ENCODE data around the gene PGBD5.

The PGBD5 gene

DNA sequence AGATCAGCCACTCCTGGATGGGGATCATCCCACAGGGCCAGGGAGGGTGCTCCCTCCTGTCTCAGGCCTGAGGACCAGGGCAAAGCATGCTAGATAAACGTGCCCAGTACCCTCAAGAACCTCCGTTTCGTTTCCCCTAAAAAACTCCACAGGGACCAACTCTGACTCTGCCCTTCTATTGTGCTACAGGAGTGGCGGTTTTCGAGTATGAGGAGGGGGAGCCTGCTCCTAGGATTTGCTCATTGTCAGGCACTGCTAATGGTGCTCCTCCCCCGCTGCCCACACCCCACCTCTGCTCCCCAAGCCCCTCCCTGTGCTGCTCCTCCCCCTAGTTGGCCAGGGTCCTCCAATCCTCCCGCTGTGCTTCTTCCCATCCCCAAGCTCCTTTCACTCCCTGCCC, 32.0 kb downstream of the PGBD5 start:
- DNase-seq: no peak

DNA sequence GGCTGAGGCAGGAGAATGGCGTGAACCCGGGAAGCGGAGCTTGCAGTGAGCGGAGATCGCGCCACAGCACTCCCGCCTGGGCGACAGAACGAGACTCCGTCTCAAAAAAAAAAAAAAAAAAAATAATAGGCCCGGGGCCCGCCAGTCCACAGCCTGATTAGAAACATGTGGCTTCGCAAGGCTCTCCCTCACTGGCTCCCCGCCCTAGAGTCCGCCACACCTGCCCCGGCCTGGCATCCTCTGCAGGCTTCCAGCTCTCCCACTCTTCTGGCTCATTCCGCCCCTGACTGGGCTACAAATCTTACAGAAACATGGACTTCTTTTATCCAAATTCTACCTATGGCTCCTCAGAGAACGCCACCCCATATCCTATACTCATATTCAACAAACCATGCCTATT, 32.4 kb downstream of the PGBD5 start:
- no peak for DNase-seq

DNA sequence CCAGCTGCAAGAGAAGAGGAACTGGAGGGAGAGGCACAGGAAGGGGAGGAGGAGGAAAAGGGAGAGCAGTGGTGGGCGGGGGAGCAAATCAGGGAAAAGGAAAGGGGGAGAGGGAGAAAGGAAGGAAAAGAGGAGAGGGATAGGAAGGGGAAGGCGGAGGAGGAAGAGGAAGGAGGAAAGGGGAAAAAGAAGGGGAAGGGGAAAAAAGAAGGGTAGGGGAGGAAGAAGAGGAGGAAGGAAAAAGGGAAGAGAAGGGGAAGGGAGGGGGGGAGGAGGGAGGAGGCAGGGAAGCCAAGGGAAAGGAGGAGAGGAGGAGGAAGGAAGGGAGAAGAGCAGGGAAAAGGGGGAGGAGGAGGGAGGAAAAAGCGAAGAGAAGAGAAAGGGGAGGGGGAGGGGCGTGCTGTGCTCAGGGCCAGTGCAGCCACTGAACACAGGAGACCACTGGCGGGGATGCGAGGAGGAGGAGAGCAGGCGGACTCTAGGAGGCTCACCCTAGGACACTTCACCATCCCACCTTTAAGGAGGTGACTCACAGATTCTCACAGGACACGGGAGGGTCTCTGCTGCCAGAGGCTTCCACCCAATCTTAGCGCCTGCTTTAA, 33.1 kb downstream of the PGBD5 start:
- no peak for DNase-seq

DNA sequence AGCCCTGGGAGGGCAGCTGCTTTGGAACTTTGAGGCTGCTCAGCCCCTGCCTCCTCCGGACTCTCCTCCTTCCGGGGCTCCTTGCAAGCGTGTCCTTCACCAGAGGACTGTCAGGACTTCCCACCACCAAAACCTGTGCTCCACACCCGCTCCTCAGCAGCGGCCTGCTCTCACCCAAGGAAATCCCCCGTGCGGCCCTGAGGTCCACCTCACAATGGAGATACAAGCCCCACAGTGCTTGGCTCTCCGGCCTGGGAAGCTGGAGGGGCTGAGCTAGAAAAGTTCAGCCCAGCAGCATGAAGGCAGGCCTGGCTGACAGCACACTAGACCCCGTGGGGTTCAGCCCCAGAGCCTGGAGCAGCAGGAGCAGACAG, 33.6 kb downstream of the PGBD5 start:
- no peak for DNase-seq

DNA sequence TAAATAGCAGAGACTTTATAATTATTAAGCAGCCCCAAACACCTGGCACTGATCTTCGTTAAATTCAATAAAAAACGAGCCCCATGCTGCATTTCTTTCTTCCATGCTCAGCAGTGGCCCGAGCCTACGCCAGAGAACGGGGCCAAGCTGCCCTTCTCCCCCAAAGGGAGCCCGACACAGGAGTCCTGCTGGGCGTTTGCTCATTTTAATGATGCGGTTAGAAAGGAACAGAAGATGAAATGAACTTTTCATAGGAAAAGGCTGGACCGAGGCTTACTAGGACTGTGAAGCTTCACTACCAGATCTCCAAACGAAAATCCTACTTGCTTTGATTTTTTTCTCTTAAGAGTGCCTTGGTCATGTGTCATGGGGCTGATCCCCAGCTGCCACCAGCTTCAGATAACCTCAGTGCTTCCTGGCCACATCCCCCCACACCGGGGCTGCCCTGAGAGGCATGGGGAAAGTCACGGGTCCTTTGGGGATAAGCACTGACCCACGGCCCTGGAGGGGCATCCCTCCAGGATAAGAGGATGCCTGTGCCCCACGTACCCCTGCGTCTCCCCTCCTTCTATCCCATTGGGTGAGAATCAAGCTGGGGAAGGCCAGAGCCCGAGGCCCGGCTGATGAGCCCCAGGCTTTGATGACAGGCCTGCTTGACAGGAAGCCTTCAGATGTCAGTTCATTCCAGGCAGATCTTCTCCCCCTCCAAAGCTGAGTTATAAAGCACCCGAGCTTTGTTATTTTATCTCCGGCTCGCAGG, 34.2 kb downstream of the PGBD5 start:
- DNase-seq: peak in 1 of 2 experiments; percentile 57

DNA sequence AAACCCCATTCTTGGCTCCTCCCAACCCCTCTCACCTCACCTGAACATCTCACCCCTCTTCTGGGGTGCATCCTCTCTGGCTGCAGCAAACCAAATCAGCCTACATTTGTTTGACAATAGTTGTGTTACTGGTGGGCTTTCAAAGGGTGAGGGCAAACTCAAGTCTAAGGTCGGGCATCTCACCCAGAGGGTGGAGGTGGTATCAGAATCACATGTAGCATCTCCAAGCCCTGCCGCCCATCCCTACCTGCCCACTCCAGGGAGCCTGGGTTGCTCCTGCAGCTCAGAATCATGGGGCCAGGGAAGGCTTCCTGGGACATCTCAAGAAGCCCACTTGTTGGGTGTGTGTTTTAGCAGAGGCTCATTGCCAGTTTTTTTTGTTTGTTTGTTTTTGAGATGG, 35.8 kb downstream of the PGBD5 start:
- no peak for DNase-seq

DNA sequence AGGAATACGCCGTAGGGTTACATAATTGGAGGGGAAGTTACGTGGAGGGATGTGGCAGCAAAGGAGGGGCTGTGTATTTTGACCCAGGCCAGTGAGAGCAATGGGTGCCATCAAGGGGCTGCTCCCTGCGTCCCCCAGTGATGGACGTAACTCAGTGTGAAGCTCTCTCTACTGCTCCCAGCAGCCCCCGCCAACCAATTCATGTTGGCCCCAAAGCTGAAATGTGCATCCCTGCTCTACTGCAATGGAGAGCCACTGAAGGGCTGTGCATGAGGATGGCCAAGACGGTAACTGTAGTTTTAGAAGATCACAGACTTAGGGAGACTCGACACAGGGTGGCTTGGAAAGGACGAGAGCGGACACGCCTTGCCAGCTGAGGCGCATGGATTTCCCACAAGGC, 38.3 kb downstream of the PGBD5 start:
- no peak for DNase-seq

DNA sequence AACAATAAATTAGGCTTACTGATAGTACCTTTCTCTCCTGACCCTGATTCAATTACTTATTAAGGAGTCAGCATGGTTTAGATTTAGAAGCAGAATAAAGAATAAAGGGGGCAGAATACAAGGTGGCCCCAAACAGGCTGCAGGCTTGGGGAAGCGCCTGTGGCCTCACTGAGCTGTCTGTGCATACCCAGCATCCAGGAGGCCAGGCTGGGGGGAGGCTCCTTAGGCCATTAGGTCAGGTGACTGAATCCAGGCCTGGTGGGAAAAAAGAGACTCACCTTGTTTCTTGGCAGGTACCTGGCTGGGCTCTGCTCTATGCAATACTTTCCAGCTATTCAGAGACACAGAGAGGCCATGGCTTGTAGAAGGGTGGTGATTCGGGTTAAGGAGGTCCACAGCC, 38.8 kb downstream of the PGBD5 start:
- DNase-seq: no peak

DNA sequence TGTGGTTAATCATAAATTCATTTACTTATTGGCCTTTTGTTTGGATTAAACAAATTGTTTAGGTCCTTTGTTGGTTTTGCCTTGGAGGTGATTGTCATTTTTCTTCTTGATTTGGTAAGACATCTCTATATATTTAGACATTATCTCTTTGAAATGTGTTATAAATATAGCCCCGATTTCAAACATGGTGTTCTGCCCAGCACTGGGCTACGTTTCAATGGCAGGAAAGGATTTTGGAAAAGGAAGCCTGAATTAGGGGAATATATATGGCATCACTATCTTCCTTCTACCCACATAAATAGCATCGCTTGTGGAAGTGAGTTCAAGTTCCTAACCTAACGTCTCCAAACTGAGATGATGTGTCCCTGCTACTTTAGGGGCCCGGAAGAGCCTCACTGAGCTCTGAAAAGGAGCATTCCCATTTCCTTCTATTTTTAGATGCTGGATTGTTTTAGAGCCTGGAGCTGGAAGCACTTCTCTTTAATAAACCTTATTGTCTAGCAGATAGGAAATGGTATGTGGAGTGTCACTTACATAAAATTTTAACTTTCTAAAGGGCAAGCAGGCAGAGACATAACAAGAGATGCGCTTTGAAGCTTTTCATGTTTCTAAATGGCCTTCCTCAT, 39.4 kb downstream of the PGBD5 start:
- no peak for DNase-seq

DNA sequence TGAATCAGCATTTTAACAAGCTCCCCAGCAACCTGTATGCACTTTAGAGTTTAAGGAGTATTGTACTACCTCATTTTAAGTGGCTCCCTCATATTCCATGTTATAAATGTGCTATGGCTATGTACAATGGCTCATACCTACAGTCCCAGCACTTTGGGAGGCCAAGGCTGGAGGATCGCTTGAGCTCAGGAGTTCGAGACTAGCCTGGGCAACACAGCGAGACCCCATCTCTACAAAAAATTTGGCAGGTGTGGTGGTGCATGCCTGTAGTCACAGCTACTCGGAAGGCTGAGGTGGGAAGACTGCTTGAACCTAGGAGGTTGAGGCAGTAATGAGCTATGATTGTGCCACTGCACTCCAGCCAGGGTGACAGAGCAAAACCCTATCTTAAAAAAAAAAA, 40.2 kb downstream of the PGBD5 start:
- no peak for DNase-seq

DNA sequence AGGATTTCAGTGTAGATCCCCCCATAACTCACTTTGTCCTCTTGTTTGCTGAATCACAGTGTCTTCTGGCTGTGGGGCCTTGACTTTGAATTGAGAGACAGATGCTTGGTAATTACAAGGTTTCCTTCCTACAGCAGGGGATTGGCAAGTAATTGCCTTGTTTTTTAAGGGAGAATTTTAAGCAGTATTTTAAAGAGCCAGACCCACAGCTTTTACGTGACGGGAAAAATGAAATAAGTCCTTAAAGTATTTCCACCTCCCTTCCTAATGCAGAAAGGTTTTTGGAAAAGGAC, 41.0 kb downstream of the PGBD5 start:
- peak; percentile 28 to 29 for DNase-seq

DNA sequence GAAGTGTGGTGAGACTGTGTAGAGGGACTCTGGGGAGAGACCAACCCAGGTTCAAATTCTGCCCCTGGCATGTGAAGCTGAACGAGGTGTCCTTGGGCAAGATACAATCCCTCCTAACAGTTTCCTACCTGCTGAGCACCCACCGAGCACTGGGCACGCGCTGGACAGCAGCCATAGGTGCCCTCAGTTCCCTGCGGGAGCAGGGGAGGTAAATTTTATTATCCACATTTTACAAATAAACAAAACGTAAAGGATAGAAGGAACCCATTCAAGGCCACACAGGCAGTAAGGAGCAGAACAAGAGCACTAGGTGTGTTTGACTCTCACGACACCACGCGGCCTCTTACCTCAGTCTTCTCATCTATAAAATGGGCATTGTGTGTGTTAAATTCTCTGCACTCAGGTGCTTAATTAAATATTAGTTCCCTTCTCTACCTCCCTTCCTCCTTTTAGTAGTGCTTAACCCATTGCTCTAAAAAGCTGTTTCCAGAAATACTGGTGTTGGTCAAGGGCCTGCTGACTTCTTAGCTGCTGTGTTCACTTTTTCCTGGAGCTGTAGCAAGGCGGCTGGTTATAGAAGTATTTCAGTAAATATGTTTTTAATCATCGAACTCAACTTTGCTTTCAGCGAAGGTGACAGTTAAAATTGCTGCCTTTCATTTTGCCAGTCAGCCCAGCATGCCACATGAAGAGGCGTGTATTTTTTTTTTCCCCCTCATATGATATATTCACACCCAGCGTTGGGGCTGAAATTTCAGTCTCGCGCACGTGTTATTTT, 41.6 kb downstream of the PGBD5 start:
- DNase-seq: no peak

DNA sequence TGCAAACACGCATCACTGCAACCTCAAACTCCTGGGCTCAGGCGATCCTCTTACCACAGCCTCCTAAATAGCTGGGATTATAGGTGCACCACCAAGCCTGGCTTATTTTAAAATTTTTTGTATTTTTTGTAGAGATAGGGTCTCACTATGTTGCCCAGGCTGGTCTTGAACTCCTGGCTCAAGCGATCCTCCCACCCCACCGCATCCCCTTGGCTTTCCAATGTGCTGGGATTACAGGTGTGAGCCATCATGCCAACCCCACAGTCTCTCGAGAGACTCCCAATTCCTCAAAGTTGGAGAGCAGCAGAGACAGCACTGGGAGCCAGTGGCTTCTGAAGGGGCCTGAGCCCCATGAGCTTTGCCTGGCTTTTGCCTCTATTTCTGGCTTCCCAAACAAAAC, 42.7 kb downstream of the PGBD5 start:
- no peak for DNase-seq

DNA sequence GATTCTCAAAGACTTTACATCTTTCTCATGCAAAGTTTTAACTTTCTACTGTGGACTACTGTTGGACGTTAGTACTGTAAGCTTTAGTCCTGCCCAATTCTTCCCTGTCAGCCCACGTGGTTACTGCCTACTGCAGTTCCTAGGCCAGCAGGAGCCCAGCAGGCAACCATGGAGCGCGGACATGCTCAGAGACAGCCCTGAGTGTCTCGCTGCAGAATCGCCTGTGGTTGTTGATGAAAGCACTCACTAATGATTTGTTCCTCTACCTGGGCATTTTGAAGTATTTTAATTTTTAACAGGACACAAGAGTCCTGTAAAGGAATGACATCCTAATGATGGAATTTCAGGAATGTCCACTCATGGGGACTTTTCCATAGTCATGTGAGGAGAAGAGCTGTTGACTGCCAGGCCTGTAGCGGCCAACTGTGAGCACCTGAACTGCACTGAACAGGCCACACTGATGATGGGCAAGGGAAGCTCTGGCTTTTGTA, 44.1 kb downstream of the PGBD5 start:
- no peak for DNase-seq

DNA sequence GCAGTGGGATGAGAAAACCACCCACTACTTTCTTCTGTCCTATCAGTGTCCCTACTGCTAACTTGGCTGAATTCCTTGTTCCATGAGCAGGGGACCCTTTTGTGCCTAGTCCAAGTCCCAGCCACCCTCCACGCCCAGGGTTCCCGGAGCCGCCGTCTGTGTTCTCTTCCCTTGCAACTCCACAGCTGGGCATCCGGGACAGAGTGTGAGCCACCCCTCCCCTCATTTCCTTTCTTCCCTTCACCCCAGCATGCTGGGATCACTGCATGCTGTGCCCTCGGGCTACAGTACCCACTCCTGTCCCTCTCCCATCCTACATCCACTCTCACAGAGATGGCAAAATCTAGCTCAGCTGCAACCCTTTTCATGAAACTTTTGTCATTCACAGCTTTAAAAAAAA, 44.5 kb downstream of the PGBD5 start:
- DNase-seq: peak in 1 of 2 experiments; percentile 23

DNA sequence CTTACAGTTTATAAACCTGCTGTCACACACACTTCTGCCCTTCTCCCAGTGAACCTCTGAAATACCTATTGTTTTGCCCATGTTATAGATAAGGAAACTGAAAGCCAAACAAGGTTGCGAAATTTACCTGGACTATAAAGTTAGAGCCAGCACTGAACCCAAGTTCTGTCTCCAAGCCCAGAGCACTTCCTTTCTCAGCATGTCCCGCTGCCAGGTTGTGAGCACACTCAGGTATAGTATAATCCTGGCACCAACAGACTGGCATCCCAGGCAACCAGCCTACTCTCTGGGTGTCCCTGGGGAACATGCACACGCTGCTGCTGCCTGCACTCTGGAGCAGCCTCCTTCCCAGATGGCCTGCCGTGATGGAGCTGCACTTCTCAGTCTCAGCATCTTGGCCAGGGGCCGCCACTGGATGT, 45.1 kb downstream of the PGBD5 start:
- DNase-seq: peak; percentile 78 to 93

DNA sequence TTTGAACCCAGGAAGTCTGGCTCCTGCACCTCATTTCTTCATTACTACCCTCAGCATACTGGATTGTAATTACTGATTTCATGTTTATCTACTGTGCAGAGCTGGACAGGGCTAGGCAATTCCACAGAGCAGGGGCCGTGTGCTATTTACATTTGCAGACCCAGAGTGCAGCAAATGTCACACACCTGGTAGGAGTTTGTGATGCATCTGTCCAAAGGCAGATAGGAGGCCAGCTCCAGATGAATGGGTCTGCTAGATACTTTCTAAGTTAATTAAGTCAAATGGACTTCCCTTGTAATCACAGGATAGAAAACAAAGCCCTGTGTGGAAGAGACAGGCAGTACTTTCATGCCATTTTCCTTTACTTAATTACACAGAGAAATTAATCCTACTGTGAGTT, 46.2 kb downstream of the PGBD5 start:
- DNase-seq: no peak

DNA sequence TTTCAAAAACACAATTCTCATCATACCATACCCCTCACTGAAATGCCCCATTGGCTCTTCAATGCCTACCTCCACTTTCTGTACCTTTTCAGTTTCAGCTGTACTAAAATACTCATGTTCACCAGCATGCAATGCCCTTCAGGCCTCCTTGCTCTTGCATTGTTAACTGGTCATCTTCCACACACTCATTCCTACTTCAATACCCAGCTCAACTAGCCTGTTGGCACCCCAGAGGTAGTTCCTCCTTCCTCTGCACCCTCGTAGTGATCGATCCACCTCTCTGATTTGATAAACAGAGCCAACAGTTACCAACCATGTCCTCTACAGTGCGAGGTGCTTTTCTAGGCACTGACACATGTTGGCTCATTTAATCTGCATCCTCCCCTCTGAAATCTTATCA, 46.7 kb downstream of the PGBD5 start:
- no peak for DNase-seq

DNA sequence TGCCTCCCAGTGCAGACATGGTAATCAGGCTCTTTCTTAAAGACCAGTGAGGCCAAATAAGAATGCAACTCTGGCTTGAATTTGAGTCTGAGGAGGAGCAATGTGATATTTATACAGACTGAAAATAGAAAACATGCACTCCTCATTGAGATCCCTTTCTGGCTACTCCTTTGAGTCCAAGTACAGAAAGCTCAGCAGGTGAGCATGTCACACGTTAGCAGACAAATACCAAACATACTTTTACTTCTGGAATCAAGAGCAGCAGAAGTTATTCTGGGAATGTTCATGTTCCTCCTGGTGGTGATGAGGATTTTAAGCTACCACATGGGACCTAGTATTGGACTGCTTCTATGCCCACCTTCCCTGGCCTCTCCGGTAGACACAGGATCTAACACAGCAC, 48.3 kb downstream of the PGBD5 start:
- DNase-seq: no peak

DNA sequence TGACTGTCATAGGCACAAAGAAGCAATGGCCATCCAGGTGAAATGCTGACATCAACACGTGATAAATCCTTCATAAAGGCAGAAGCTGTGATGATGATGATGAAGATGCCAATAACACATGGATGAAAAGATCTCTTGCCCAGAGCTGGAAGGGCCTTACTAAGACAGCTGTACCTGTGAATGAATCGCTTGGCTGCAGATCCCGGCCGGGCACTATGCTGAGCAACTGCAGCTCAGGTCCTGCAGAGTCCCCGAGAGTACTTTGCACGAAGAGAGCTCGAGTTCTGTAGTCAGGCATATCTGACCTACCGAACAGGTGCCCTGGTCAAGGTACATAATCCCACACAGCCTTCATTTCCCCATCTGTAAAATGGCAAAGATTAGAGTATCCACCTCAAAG, 48.8 kb downstream of the PGBD5 start:
- no peak for DNase-seq

DNA sequence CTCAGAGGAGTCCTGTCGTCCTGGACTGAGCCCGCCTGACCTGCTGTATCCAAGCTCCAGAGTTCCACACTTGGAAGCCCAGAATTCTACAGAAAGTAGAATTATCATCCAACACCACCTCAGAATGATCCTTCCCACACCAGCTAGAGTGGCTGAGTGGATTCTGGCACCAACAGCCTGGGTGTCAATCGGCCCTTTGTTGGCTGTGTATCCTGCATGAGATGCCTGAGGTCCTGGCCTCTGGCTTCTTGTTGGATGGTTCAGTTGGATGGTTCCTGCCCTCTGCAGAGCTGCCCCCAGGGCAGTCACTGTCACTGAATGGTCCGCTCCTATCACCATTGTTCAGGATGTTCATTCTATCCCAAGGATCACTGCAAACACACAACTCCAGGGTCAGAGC, 49.8 kb downstream of the PGBD5 start:
- no peak for DNase-seq

DNA sequence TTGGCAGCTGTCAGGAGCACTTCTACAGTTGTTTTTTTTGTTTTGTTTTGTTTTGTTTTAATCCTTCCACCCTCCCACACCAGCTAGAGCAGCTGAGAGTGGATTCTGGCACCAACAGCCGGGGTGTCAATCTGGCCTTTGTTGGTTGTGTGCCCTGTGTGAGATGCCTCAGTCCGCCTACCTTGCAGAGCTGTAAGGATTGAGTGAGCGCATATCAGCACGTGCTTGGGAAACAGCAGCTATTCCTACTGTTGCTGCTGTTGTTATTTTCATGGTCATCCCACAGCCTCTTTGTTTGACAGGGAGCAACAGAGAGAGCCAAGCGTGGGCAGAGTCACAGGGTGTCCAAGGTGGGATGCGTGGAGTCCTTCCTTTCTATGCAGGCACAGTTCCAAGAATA, 50.4 kb downstream of the PGBD5 start:
- DNase-seq: peak; percentile 72 to 89

DNA sequence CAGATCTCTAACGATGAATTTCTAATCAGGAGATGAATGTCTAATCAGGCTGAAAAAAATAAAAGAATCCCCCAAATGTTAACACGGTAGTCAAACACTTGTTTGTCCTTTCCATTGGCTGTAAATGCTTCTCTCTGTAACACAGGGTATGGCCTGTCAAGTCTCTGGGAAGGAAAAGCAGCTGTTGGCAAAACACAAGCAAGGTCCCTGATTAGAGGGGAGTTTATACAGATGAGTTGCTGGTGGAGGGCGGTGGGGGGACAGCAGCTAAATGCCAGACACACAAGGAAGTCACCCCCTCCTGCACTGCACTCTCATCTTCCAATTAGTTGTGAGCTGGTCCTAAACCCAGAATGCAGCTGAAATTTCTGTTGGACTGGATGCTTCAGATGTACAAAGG, 51.0 kb downstream of the PGBD5 start:
- DNase-seq: peak in 1 of 2 experiments; percentile 25

All from NCI-H524 (cell line).